ENCODE data around the gene CYSLTR2.
"Not testable (repeated sequence)": the region's sequence is repeated elsewhere in the genome, so short reads cannot be mapped to it uniquely, and the experiment has no call there.

Gene CYSLTR2

DNA sequence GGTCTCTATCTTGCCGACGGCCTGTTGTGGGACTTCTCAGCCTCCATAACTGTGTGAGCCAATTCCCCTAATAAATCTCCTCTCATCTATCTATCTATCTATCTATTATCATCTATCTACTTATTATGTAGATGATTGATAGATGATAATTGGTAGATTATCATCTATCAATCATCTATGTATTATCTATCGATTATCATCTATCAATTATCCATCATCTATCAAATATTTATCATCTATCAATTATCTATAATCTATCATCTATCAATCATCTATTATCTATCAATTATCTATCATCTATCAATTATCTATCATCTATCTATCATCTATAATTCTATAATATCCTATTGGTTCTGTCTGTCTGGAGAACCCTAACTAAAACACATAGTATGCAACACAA, 33.5 kb downstream of the CYSLTR2 start:
- H3K36me3 ChIP-seq (ENCODE audit: insufficient read depth, low read length), result no peaks in the 10 kb centered on the region
- no peak overlapping the region for H3K9ac ChIP-seq (ENCODE audit: low read depth, low read length)
- H3K9me3 ChIP-seq (ENCODE audit: control insufficient read depth, insufficient read depth, low read length), result no peaks in the 10 kb centered on the region
- no peaks in the 10 kb centered on the region for H3K4me1 ChIP-seq (ENCODE audit: insufficient read depth, low read length)

DNA sequence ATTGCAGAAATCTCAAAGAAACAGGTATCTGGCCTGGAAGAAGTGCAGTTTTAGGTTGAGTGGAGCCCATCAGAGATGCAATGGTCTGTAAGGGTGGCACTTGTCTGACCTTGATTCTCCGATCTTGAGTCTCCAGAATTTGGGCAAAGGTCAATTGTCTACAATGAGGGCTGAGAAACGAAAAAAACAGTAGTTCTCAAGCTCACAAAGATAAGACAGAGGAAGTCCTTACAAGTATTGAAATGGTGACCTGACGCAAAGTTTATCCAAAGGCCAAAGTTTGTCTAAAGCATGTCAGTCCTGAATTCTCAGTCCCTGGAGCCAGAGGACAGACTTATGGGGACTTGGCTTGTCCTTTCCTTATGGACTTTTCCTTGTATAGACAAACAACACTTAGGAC, 40.3 kb downstream of the CYSLTR2 start:
- no peaks in the 10 kb centered on the region for H3K36me3 ChIP-seq (ENCODE audit: insufficient read depth, low read length)
- H3K9me3 ChIP-seq (ENCODE audit: control insufficient read depth, insufficient read depth, low read length), result no peaks in the 10 kb centered on the region
- H3K9ac ChIP-seq (ENCODE audit: low read depth, low read length), result no peak overlapping the region
- H3K4me1 ChIP-seq (ENCODE audit: insufficient read depth, low read length), result no peaks in the 10 kb centered on the region

DNA sequence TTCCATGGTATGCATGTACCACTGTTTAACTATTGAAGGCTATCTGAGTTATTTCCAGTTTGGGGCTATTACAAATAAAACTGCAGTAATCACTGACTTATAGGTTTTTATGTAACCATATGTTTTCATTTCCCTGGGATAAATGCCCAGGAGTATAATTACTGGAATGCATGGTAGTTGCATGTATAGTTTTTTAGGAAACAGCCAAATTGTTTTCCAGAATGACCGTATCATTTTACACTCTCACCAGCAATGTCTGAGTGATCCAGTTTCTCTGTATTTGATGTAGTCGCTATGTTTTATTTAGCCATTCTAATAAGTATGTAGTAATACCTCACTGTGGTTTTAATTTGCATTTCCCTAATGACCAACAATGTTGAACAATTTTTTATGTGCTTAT, 42.0 kb downstream of the CYSLTR2 start:
- Histone ChIP-seq H3K36me3 (ENCODE audit: insufficient read depth, low read length) (no peaks in the 10 kb centered on the region), H3K4me1 (ENCODE audit: insufficient read depth, low read length) (no peaks in the 10 kb centered on the region), H3K9me3 (ENCODE audit: control insufficient read depth, insufficient read depth, low read length) (no peaks in the 10 kb centered on the region), H3K9ac (ENCODE audit: low read depth, low read length) (no peak overlapping the region)

DNA sequence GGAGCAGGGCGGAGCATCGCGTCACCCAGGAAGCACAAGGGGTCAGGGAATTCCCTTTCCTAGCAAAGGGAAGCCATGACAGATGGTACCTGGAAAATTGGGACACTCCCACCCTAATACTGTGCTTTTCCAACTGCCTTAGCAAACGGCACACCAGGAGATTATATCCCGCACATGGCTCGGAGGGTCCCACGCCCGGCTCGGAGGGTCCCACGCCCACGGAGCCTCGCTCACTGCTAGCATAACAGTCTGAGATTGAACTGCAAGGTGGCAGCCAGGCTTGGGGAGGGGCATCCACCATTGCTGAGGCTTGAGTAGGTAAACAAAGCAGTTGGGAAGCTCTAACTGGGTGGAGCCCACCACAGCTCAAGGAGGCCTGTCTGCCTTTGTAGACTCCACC, 42.9 kb downstream of the CYSLTR2 start:
- H3K9me3 ChIP-seq (ENCODE audit: control insufficient read depth, insufficient read depth, low read length); H3K4me1 ChIP-seq (ENCODE audit: insufficient read depth, low read length); H3K9ac ChIP-seq (ENCODE audit: low read depth, low read length); H3K36me3 ChIP-seq (ENCODE audit: insufficient read depth, low read length): not testable (repeated sequence)

DNA sequence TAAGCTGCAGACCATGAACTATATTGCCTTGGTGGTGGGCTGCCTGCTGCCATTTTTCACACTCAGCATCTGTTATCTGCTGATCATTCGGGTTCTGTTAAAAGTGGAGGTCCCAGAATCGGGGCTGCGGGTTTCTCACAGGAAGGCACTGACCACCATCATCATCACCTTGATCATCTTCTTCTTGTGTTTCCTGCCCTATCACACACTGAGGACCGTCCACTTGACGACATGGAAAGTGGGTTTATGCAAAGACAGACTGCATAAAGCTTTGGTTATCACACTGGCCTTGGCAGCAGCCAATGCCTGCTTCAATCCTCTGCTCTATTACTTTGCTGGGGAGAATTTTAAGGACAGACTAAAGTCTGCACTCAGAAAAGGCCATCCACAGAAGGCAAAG, 53.7 kb downstream of the CYSLTR2 start:
- Histone ChIP-seq H3K9ac (ENCODE audit: low read depth, low read length) (no peak overlapping the region), H3K9me3 (ENCODE audit: control insufficient read depth, insufficient read depth, low read length) (no peaks in the 10 kb centered on the region; the same call in 1 of the 2 replicates), H3K36me3 (ENCODE audit: insufficient read depth, low read length) (no peaks in the 10 kb centered on the region), H3K4me1 (ENCODE audit: insufficient read depth, low read length) (no peaks in the 10 kb centered on the region)

DNA sequence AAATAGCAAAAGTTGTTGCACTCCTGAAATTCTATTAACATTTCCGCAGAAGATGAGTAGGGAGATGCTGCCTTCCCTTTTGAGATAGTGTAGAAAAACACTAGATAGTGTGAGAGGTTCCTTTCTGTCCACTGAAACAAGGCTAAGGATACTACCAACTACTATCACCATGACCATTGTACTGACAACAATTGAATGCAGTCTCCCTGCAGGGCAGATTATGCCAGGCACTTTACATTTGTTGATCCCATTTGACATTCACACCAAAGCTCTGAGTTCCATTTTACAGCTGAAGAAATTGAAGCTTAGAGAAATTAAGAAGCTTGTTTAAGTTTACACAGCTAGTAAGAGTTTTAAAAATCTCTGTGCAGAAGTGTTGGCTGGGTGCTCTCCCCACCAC, 55.0 kb downstream of the CYSLTR2 start:
- H3K9ac ChIP-seq (ENCODE audit: low read depth, low read length), result no peak overlapping the region
- no peaks in the 10 kb centered on the region for H3K36me3 ChIP-seq (ENCODE audit: insufficient read depth, low read length)
- no peaks in the 10 kb centered on the region; the same call in 1 of the 2 replicates for H3K9me3 ChIP-seq (ENCODE audit: control insufficient read depth, insufficient read depth, low read length)
- no peaks in the 10 kb centered on the region for H3K4me1 ChIP-seq (ENCODE audit: insufficient read depth, low read length)

DNA sequence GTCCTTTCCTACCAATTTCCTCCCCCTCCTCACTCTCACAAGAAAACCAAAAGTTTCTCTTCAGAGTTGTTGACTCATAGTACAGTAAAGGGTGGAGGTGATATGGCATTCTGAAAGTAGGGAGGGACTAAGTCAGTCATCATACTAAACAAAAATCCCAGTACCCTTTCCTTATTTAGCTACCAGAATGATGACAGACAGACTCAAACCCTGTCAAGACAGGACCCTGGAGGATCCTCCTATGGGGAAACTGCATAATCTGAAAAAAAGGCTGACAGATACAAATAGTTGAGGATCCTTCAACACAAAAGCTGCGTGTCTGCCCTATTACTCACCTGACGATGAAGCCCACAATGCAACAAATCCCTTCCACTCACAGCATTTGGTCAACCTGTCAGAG, 55.5 kb downstream of the CYSLTR2 start:
- Histone ChIP-seq H3K9ac (ENCODE audit: low read depth, low read length) (no peak overlapping the region), H3K9me3 (ENCODE audit: control insufficient read depth, insufficient read depth, low read length) (peaks cover under 1% of the 10 kb centered on the region; the same call in 1 of the 2 replicates), H3K36me3 (ENCODE audit: insufficient read depth, low read length) (no peaks in the 10 kb centered on the region), H3K4me1 (ENCODE audit: insufficient read depth, low read length) (no peaks in the 10 kb centered on the region)

DNA sequence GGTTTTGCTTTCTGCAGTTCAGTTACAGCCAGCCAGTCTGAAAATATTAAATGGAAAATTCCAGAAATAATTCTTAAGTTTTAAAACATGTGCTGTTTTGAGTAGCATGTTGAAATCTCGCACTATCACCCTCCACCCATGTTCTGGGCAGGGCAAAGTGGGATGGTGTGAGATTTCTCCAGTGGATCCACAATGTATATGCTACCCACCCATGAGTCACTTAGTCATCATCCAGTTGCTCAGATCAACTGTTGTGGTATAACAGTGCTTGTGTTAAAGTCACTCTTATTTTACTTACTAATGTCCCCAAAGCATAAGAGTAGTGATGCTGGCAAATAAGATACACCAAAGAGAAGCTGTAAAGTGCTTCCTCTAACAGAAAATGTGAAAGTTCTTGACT, 56.4 kb downstream of the CYSLTR2 start:
- no peaks in the 10 kb centered on the region for H3K36me3 ChIP-seq (ENCODE audit: insufficient read depth, low read length)
- no peaks in the 10 kb centered on the region for H3K4me1 ChIP-seq (ENCODE audit: insufficient read depth, low read length)
- H3K9me3 ChIP-seq (ENCODE audit: control insufficient read depth, insufficient read depth, low read length), result peaks cover 4% of the 10 kb centered on the region
- no peak overlapping the region for H3K9ac ChIP-seq (ENCODE audit: low read depth, low read length)

DNA sequence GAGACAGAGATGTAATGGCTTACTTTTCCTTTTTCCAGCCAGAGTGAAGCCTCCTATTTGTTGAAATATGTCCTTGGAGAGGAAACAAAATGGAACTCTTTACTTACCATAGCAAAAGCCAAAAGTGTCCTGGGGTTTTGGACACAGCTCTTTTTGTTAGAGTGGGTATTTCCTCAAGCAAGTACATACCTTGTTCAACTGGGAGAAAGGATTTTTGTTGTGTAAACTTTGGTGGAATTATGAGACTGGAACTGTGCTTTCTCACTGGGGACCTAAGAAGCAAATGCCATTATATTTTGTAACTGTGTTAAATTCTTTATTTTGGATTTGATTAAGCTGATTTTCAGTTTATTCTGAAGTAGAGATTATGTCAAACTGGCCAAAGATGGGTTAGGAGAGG, 58.4 kb downstream of the CYSLTR2 start:
- Histone ChIP-seq H3K4me1 (ENCODE audit: insufficient read depth, low read length) (no peaks in the 10 kb centered on the region), H3K9me3 (ENCODE audit: control insufficient read depth, insufficient read depth, low read length) (peaks cover 9% of the 10 kb centered on the region), H3K36me3 (ENCODE audit: insufficient read depth, low read length) (no peaks in the 10 kb centered on the region), H3K9ac (ENCODE audit: low read depth, low read length) (no peak overlapping the region)

DNA sequence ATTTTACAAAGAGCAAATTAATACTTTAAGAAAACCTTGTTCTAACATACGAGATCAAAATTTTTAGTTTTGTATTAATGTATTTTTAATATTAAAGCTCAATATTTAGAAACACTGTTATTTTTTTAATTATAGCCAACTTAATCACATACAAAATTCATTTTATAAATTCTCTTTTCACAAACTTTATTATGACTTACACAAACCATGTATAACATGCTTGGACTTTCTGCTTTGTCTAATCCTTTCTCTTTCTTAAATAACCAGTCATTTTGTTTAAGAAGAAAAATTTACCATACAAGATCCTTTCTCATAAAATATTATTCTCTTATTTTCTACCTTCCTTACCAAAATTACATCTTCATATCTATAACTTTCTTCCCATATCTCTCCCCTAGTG, 62.2 kb downstream of the CYSLTR2 start:
- no peaks in the 10 kb centered on the region for H3K4me1 ChIP-seq (ENCODE audit: insufficient read depth, low read length)
- peaks cover 14% of the 10 kb centered on the region for H3K9me3 ChIP-seq (ENCODE audit: control insufficient read depth, insufficient read depth, low read length)
- no peaks in the 10 kb centered on the region for H3K36me3 ChIP-seq (ENCODE audit: insufficient read depth, low read length)
- H3K9ac ChIP-seq (ENCODE audit: low read depth, low read length), result no peak overlapping the region

DNA sequence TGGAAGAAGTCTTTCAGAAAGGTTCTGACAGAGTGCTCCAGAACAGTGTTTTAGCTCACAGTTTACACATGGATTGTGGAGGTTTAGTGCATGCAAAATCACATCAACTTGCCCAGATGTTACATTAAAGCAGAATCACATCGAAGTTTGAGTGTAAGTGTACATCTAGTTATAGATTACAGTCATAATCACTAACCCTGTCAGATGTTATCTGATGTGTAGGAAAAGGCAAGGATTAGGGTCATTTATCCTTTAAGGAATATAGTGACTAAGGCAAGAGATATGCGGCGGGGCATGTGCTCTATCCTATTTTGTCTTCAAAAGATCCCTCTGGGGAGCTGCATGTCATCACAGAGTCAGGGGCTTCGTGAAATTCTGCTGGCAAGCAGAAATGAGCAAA, 66.9 kb downstream of the CYSLTR2 start:
- Histone ChIP-seq H3K9me3 (ENCODE audit: control insufficient read depth, insufficient read depth, low read length) (peaks cover 11% of the 10 kb centered on the region), H3K36me3 (ENCODE audit: insufficient read depth, low read length) (no peaks in the 10 kb centered on the region), H3K9ac (ENCODE audit: low read depth, low read length) (no peak overlapping the region), H3K4me1 (ENCODE audit: insufficient read depth, low read length) (no peaks in the 10 kb centered on the region)

DNA sequence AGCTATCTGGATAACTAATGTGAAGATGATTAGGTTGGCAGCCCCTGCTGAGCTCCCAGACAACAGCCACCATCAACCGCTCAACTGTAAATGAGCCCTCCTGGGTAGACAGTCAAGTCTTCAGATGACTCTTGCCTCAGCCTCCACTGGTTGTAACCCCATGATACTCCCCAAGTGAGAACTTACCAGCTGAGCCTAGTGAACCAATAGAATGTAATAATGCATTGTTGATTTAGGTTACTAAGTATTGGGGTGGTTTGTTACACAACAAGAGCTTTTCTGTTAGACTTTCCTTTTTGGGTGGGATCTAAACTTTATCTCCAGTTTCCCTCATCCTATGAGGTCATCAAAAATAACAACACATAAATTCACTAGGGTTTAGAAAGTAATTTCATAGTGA, 69.4 kb downstream of the CYSLTR2 start:
- H3K9me3 ChIP-seq (ENCODE audit: control insufficient read depth, insufficient read depth, low read length), result peaks cover 8% of the 10 kb centered on the region
- no peak overlapping the region for H3K9ac ChIP-seq (ENCODE audit: low read depth, low read length)
- no peaks in the 10 kb centered on the region for H3K36me3 ChIP-seq (ENCODE audit: insufficient read depth, low read length)
- no peaks in the 10 kb centered on the region for H3K4me1 ChIP-seq (ENCODE audit: insufficient read depth, low read length)

DNA sequence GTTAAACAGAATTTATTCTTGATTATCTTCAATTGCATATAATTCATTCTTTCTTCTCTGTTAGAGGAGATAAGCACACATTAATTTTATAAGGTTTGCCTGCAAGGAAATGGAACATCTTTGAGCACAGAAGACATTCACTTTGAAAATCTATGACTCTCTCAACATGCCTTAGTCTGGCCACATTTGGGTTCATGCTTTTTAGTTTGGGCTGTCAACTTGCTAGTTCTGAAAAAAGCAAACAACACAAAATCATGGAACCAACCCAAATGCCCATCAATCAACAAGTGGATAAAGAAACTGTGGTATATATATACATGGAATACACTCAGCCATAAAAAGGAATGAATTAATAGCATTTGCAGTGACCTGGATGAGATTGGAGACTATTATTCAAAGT, 71.5 kb downstream of the CYSLTR2 start:
- no peaks in the 10 kb centered on the region for H3K36me3 ChIP-seq (ENCODE audit: insufficient read depth, low read length)
- H3K9me3 ChIP-seq (ENCODE audit: control insufficient read depth, insufficient read depth, low read length), result peaks cover 5% of the 10 kb centered on the region; the same call in 1 of the 2 replicates
- H3K9ac ChIP-seq (ENCODE audit: low read depth, low read length), result no peak overlapping the region
- H3K4me1 ChIP-seq (ENCODE audit: insufficient read depth, low read length), result no peaks in the 10 kb centered on the region

DNA sequence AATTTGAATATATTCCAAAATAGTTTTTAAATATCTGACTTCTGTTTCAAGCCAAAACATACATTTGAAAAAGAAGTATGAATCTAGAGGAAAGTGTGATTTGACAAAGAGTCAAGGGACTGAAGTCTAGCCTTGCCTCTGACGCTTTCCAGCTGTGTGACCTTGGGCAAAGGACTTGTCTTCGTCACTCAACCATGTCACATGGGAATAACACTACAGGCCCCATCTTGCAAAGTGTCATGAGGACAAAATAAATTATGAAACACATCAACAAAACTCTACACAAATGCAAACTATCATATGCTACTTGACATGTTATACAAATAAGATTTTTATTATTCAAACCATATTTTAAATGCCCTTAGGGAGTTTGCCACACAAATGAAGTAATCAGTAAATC, 73.0 kb downstream of the CYSLTR2 start:
- no peaks in the 10 kb centered on the region for H3K4me1 ChIP-seq (ENCODE audit: insufficient read depth, low read length)
- no peak overlapping the region for H3K9ac ChIP-seq (ENCODE audit: low read depth, low read length)
- no peaks in the 10 kb centered on the region for H3K9me3 ChIP-seq (ENCODE audit: control insufficient read depth, insufficient read depth, low read length)
- no peaks in the 10 kb centered on the region for H3K36me3 ChIP-seq (ENCODE audit: insufficient read depth, low read length)

DNA sequence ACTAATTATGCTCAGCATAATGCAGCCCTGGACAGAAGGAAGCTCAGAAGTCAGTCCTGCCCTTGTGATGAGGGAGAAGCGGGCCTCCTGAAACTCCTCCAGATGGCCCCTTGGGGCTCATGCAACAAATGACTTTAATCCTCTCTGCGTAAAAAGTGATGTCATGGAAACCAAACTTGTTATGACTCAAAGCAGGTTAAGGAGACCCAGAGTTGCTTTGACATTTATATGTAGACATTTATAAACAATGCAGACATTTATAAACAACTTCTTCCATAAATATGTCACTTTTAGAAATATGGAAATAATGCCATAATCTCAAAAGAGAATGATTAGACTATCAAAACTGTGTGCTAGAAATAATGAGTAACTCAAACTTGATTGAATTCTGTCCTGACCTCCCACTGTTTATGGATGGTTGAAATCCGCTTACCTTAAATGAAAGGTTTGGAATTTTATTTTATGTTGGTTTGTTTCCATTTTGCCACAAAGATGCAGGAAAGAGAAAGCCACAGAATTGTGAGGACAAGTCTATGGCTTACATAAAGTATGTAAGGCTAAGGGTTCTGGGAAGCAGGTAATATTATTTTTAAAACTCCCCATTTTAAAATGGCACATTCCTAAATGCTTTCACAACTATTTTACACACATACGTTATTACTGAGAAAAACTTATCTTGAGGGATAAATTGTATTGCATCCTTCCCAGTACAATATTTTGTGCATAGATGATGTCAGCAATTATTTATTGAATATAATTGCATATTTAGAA, 73.7 kb downstream of the CYSLTR2 start:
- Histone ChIP-seq H3K9me3 (ENCODE audit: control insufficient read depth, insufficient read depth, low read length) (no peaks in the 10 kb centered on the region), H3K4me1 (ENCODE audit: insufficient read depth, low read length) (no peaks in the 10 kb centered on the region), H3K9ac (ENCODE audit: low read depth, low read length) (no peak overlapping the region), H3K36me3 (ENCODE audit: insufficient read depth, low read length) (no peaks in the 10 kb centered on the region)
